HEK293 (cell line): ENCODE measurements around the gene EEF1A2.

Source experiments
- AEBP2 ChIP-seq: fragments of 450-650 bp; formaldehyde crosslinking; IDR thresholded peaks from 2 replicates; pipeline ENCODE4 v1.5.1; 2016; ENCODE audit warnings: missing biosample characterization, missing genetic modification characterization, borderline replicate concordance
- CTCF ChIP-seq: fragments of 450-650 bp; formaldehyde crosslinking; IDR thresholded peaks from 2 replicates; pipeline ENCODE4 v1.5.1; 2016; ENCODE audit warnings: missing biosample characterization, missing genetic modification characterization
- YY2 ChIP-seq: fragments of 450-650 bp; formaldehyde crosslinking; IDR thresholded peaks from 2 replicates; pipeline ENCODE4 v1.5.1; 2016; ENCODE audit warnings: missing biosample characterization, missing genetic modification characterization
- ZNF202 ChIP-seq: fragments of 450-650 bp; formaldehyde crosslinking; IDR thresholded peaks from 2 replicates; pipeline ENCODE4 v1.5.1; 2016; ENCODE audit warnings: missing biosample characterization, missing genetic modification characterization, borderline replicate concordance
- ZSCAN5A ChIP-seq: fragments of 450-650 bp; formaldehyde crosslinking; IDR thresholded peaks from 2 replicates; pipeline ENCODE4 v1.5.1; 2016; ENCODE audit warnings: missing biosample characterization, missing genetic modification characterization

GRCh38 chr20:63443606-63444395 lies 55.1 kb downstream of the EEF1A2 start:
- TF ChIP-seq CTCF (tag by site-specific recombination) (no peak), YY2 (tag by site-specific recombination) (no peak), ZNF202 (no peak), ZSCAN5A (tag by site-specific recombination) (no peak), AEBP2 (tag by site-specific recombination) (no peak)
